SK-N-SH treated with all-trans-retinoic acid at 6 μM for 48 hours (cell line): ENCODE results near the gene CRIP2.

Experiments used
- ARNTL ChIP-seq: fragments of 450-650 bp; formaldehyde crosslinking; IDR thresholded peaks from 2 replicates; pipeline ENCODE4 v1.5.0; 2020; ENCODE audit warnings: low read depth, mild to moderate bottlenecking, moderate library complexity, borderline replicate concordance
- BACH2 ChIP-seq: fragments of 250-450 bp; sonication (Bioruptor Pico); IDR thresholded peaks from 2 replicates; pipeline ENCODE4 v1.9.0; 2021; ENCODE audit warnings: mild to moderate bottlenecking, borderline replicate concordance
- CREB5 ChIP-seq: fragments of 250-450 bp; sonication (Bioruptor Pico); IDR thresholded peaks from 2 replicates; pipeline ENCODE4 v1.5.1; 2020; ENCODE audit warnings: low read depth, mild to moderate bottlenecking, moderate library complexity
- ESRRG ChIP-seq: fragments of 250-450 bp; sonication (Bioruptor Pico); IDR thresholded peaks from 2 replicates; pipeline ENCODE4 v1.6.1; 2021; ENCODE audit warnings: mild to moderate bottlenecking
- ISL1 ChIP-seq: fragments of 250-450 bp; sonication (Bioruptor Pico); IDR thresholded peaks from 2 replicates; pipeline ENCODE4 v2.1.2; 2022; ENCODE audit warnings: mild to moderate bottlenecking, moderate library complexity
- PATZ1 ChIP-seq: fragments of 250-450 bp; sonication (Bioruptor Pico); IDR thresholded peaks from 2 replicates; pipeline ENCODE4 v1.8.0; 2020; ENCODE audit warnings: mild to moderate bottlenecking, moderate library complexity, borderline replicate concordance
- POU6F1 ChIP-seq: fragments of 250-450 bp; sonication (Bioruptor Pico); IDR thresholded peaks from 2 replicates; pipeline ENCODE4 v1.8.0; 2021; ENCODE audit warnings: low read depth, mild to moderate bottlenecking, moderate library complexity, borderline replicate concordance
- TOX ChIP-seq: fragments of 250-450 bp; sonication (Bioruptor Pico); IDR thresholded peaks from 2 replicates; pipeline ENCODE4 v1.8.0; 2021; ENCODE audit warnings: mild to moderate bottlenecking, moderate library complexity, borderline replicate concordance
- TSHZ2 ChIP-seq: fragments of 250-450 bp; sonication (Bioruptor Pico); IDR thresholded peaks from 2 replicates; pipeline ENCODE4 v1.5.0; 2020; ENCODE audit warnings: mild to moderate bottlenecking, moderate library complexity
- ZFP3 ChIP-seq: fragments of 250-450 bp; sonication (Bioruptor Pico); IDR thresholded peaks from 2 replicates; pipeline ENCODE4 v1.5.0; 2020; ENCODE audit warnings: mild to moderate bottlenecking, moderate library complexity
- ZNF8 ChIP-seq: fragments of 450-650 bp; formaldehyde crosslinking; IDR thresholded peaks from 2 replicates; pipeline ENCODE4 v1.5.0; 2020; ENCODE audit warnings: mild to moderate bottlenecking, moderate library complexity

- no peak for TF ChIP-seq TOX (CRISPR knock-in tag)
- no peak for TF ChIP-seq ARNTL
- TF ChIP-seq TSHZ2 (CRISPR knock-in tag) = no peak
- TF ChIP-seq POU6F1 (CRISPR knock-in tag) = no peak
- no peak for TF ChIP-seq ZNF8
- TF ChIP-seq PATZ1 (CRISPR knock-in tag) = no peak
- no peak for TF ChIP-seq ISL1 (CRISPR knock-in tag)
- TF ChIP-seq CREB5 (CRISPR knock-in tag) = no peak
- no peak for TF ChIP-seq BACH2 (CRISPR knock-in tag)
- TF ChIP-seq ZFP3 (CRISPR knock-in tag) = no peak
- no peak for TF ChIP-seq ESRRG (CRISPR knock-in tag)
Measured at GRCh38 chr14:105499256-105500035, 24.8 kb downstream of the CRIP2 start.
